ENCODE data around the gene OXSR1.

DNA sequence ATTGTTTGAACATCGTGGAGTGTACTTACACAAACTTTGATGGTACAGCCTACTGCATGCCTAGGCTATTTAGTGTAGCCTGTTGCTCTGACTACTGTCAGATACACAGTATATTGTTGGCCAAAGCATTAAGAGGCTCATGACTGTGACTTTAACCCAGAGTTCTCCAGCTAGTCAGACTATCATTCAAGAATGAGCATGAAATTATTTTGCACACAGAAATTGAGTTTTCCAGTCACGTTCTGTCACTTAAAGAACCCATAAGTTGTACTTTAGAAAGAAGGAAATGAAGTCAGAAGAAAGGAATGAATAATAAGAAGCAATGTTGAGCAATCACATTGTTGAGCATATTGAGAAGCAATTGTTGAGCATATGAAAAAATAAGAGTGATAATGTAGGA is 62.7 kb downstream of the OXSR1 start:
- TF ChIP-seq, protein P1, sequence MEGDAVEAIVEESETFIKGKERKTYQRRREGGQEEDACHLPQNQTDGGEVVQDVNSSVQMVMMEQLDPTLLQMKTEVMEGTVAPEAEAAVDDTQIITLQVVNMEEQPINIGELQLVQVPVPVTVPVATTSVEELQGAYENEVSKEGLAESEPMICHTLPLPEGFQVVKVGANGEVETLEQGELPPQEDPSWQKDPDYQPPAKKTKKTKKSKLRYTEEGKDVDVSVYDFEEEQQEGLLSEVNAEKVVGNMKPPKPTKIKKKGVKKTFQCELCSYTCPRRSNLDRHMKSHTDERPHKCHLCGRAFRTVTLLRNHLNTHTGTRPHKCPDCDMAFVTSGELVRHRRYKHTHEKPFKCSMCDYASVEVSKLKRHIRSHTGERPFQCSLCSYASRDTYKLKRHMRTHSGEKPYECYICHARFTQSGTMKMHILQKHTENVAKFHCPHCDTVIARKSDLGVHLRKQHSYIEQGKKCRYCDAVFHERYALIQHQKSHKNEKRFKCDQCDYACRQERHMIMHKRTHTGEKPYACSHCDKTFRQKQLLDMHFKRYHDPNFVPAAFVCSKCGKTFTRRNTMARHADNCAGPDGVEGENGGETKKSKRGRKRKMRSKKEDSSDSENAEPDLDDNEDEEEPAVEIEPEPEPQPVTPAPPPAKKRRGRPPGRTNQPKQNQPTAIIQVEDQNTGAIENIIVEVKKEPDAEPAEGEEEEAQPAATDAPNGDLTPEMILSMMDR (conservative IDR thresholded peaks at IDR 0.05; ENCODE audit: low read length), result no peak
- TF ChIP-seq EZH2phosphoT487 (IDR thresholded peaks at IDR 0.05; ENCODE audit: borderline replicate concordance), result no peak

Data from Loucy (cell line).